Adipocyte (in vitro differentiated cells): ENCODE measurements around the gene CRTC3.

Experiments
- DNase-seq: peaks from one replicate; pipeline ENCODE4 v3.0.0-alpha.2; 2015; ENCODE audit warnings: low read depth
- H3K27me3 ChIP-seq: replicated peaks from 2 replicates; pipeline ENCODE4 v1.7.0; 2013; ENCODE audit warnings: mild to moderate bottlenecking, low read length, moderate library complexity; ENCODE audit not compliant: control insufficient read depth, insufficient read depth
- H3K36me3 ChIP-seq: 2 replicates; pipeline ENCODE4 v1.7.0; 2013; ENCODE audit warnings: low read length, mild to moderate bottlenecking, moderate library complexity; ENCODE audit not compliant: control insufficient read depth, insufficient read depth, severe bottlenecking
- H3K4me1 ChIP-seq: 2 replicates; pipeline ENCODE4 v1.7.0; 2013; ENCODE audit warnings: mild to moderate bottlenecking, low read length, moderate library complexity; ENCODE audit not compliant: control insufficient read depth, insufficient read depth
- H3K4me3 ChIP-seq: 2 replicates; pipeline ENCODE4 v1.7.0; 2013; ENCODE audit warnings: mild to moderate bottlenecking, low read length, moderate library complexity
- H3K9ac ChIP-seq: 2 replicates; pipeline ENCODE4 v1.7.0; 2013; ENCODE audit warnings: mild to moderate bottlenecking, low read length, moderate library complexity
- H3K9me3 ChIP-seq: 2 replicates; pipeline ENCODE4 v1.7.0; 2013; ENCODE audit warnings: mild to moderate bottlenecking, low read length, moderate library complexity; ENCODE audit not compliant: control insufficient read depth

CRTC3 gene

GRCh38 chr15:90609242-90610180 is 79.8 kb downstream of the CRTC3 start:
- Histone ChIP-seq H3K9me3 (no peaks in the 10 kb centered on the region), H3K4me1 (peaks cover 17% of the 10 kb centered on the region), H3K36me3 (peaks cover 53% of the 10 kb centered on the region), H3K4me3 (no peak overlapping the region), H3K9ac (no peak overlapping the region), H3K27me3 (no peaks in the 10 kb centered on the region)
- peak; percentile 24 for DNase-seq

- H3K9ac ChIP-seq = no peak overlapping the region
- DNase-seq = peak; percentile 53
- H3K9me3 ChIP-seq = no peaks in the 10 kb centered on the region
- no peaks in the 10 kb centered on the region for H3K27me3 ChIP-seq
- peaks cover 17% of the 10 kb centered on the region for H3K4me1 ChIP-seq
- H3K4me3 ChIP-seq = no peak overlapping the region
- H3K36me3 ChIP-seq = peaks cover 50% of the 10 kb centered on the region
Observed at GRCh38 chr15:90610190-90610589, 80.5 kb downstream of the CRTC3 start.

GRCh38 chr15:90611157-90611556 is 81.4 kb downstream of the CRTC3 start:
- H3K4me1 ChIP-seq = peaks cover 17% of the 10 kb centered on the region
- no peaks in the 10 kb centered on the region for H3K27me3 ChIP-seq
- H3K9ac ChIP-seq = no peak overlapping the region
- DNase-seq = no peak
- H3K36me3 ChIP-seq = peaks cover 51% of the 10 kb centered on the region
- no peaks in the 10 kb centered on the region for H3K9me3 ChIP-seq
- H3K4me3 ChIP-seq = no peak overlapping the region

GRCh38 chr15:90617171-90617570 is 87.4 kb downstream of the CRTC3 start:
- Histone ChIP-seq H3K9ac (no peak overlapping the region), H3K4me3 (no peak overlapping the region), H3K36me3 (peaks cover 67% of the 10 kb centered on the region), H3K4me1 (peaks cover 9% of the 10 kb centered on the region), H3K9me3 (no peaks in the 10 kb centered on the region), H3K27me3 (no peaks in the 10 kb centered on the region)
- no peak for DNase-seq

GRCh38 chr15:90617668-90618097 is 88.0 kb downstream of the CRTC3 start:
- DNase-seq = no peak
- H3K9ac ChIP-seq = no peak overlapping the region
- peaks cover 61% of the 10 kb centered on the region for H3K36me3 ChIP-seq
- no peaks in the 10 kb centered on the region for H3K9me3 ChIP-seq
- H3K27me3 ChIP-seq = no peaks in the 10 kb centered on the region
- H3K4me3 ChIP-seq = no peak overlapping the region
- peaks cover 9% of the 10 kb centered on the region for H3K4me1 ChIP-seq

- peak; percentile 19 for DNase-seq
- Histone ChIP-seq H3K9me3 (no peaks in the 10 kb centered on the region), H3K36me3 (peaks cover 69% of the 10 kb centered on the region), H3K4me1 (peaks cover 7% of the 10 kb centered on the region), H3K27me3 (no peaks in the 10 kb centered on the region), H3K9ac (no peak overlapping the region), H3K4me3 (no peak overlapping the region)
Observed at GRCh38 chr15:90618330-90619125, 88.8 kb downstream of the CRTC3 start.

GRCh38 chr15:90619468-90619867 is 89.7 kb downstream of the CRTC3 start:
- no peaks in the 10 kb centered on the region for H3K4me1 ChIP-seq
- H3K9ac ChIP-seq = no peak overlapping the region
- no peak overlapping the region for H3K4me3 ChIP-seq
- peaks cover 71% of the 10 kb centered on the region for H3K36me3 ChIP-seq
- no peaks in the 10 kb centered on the region for H3K9me3 ChIP-seq
- DNase-seq = no peak
- no peaks in the 10 kb centered on the region for H3K27me3 ChIP-seq

GRCh38 chr15:90619939-90620338 is 90.2 kb downstream of the CRTC3 start:
- Histone ChIP-seq H3K9me3 (no peaks in the 10 kb centered on the region), H3K27me3 (no peaks in the 10 kb centered on the region), H3K9ac (no peak overlapping the region), H3K36me3 (peaks cover 74% of the 10 kb centered on the region), H3K4me3 (no peak overlapping the region), H3K4me1 (no peaks in the 10 kb centered on the region)
- DNase-seq = no peak

- Histone ChIP-seq H3K9me3 (no peaks in the 10 kb centered on the region), H3K27me3 (no peaks in the 10 kb centered on the region), H3K4me1 (no peaks in the 10 kb centered on the region), H3K36me3 (peaks cover 74% of the 10 kb centered on the region), H3K4me3 (no peak overlapping the region), H3K9ac (no peak overlapping the region)
- no peak for DNase-seq
Observed at GRCh38 chr15:90620379-90621067, 90.8 kb downstream of the CRTC3 start.

- Histone ChIP-seq H3K36me3 (peaks cover 70% of the 10 kb centered on the region), H3K27me3 (no peaks in the 10 kb centered on the region), H3K4me3 (no peak overlapping the region), H3K9ac (no peak overlapping the region), H3K4me1 (no peaks in the 10 kb centered on the region), H3K9me3 (no peaks in the 10 kb centered on the region)
- DNase-seq = no peak
Observed at GRCh38 chr15:90623854-90624253, 94.1 kb downstream of the CRTC3 start.
